ENCODE results near the gene AAK1.

- TF ChIP-seq, protein P1, sequence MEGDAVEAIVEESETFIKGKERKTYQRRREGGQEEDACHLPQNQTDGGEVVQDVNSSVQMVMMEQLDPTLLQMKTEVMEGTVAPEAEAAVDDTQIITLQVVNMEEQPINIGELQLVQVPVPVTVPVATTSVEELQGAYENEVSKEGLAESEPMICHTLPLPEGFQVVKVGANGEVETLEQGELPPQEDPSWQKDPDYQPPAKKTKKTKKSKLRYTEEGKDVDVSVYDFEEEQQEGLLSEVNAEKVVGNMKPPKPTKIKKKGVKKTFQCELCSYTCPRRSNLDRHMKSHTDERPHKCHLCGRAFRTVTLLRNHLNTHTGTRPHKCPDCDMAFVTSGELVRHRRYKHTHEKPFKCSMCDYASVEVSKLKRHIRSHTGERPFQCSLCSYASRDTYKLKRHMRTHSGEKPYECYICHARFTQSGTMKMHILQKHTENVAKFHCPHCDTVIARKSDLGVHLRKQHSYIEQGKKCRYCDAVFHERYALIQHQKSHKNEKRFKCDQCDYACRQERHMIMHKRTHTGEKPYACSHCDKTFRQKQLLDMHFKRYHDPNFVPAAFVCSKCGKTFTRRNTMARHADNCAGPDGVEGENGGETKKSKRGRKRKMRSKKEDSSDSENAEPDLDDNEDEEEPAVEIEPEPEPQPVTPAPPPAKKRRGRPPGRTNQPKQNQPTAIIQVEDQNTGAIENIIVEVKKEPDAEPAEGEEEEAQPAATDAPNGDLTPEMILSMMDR (IDR thresholded peaks at IDR 0.05), result no peak
- TF ChIP-seq POLR2A (IDR thresholded peaks at IDR 0.05), result no peak
Measured at GRCh38 chr2:69604026-69604678, 39.4 kb downstream of the AAK1 start.

Data from esophagus squamous epithelium (tissue), 4 donors.